Neural progenitor cell (in vitro differentiated cells): ENCODE measurements around the gene CCDC33. TPM values are rescaled to one million over a fixed set of nuclear protein-coding genes. Genes with fewer than 3 reads are reported as not detected.

ENCODE experiments used
- DNase-seq: peaks from one replicate; pipeline ENCODE4 v3.0.0-alpha.2; 2016; ENCODE audit warnings: low spot score
- H2AFZ ChIP-seq: fragments of 200-600 bp; sonication (generic); replicated peaks from 2 replicates; pipeline ENCODE4 v1.6.1; 2016; ENCODE audit warnings: antibody characterized with exemption
- H3F3A ChIP-seq: fragments of 200-600 bp; sonication (generic); 2 replicates; pipeline ENCODE4 v1.6.1; 2016; ENCODE audit warnings: antibody characterized with exemption, low read depth
- H3K27ac ChIP-seq: fragments of 200-600 bp; sonication (generic); 2 replicates; pipeline ENCODE4 v1.5.1; 2016; ENCODE audit warnings: mild to moderate bottlenecking
- H3K27me3 ChIP-seq: fragments of 200-600 bp; sonication (generic); 2 replicates; pipeline ENCODE4 v1.6.1; 2016; ENCODE audit warnings: mild to moderate bottlenecking, moderate library complexity
- H3K36me3 ChIP-seq: fragments of 200-600 bp; sonication (generic); 2 replicates; pipeline ENCODE4 v1.5.1; 2016
- H3K4me1 ChIP-seq: fragments of 200-600 bp; sonication (generic); 2 replicates; pipeline ENCODE4 v1.6.1; 2016; ENCODE audit warnings: mixed run types
- H3K4me2 ChIP-seq: fragments of 200-600 bp; sonication (generic); 2 replicates; pipeline ENCODE4 v1.6.1; 2016
- H3K4me3 ChIP-seq: fragments of 200-600 bp; sonication (generic); 2 replicates; pipeline ENCODE4 v1.5.1; 2016
- H3K79me2 ChIP-seq: fragments of 200-600 bp; sonication (generic); 2 replicates; pipeline ENCODE4 v1.6.1; 2016; ENCODE audit warnings: low read depth
- H3K9ac ChIP-seq: fragments of 200-600 bp; sonication (generic); 2 replicates; pipeline ENCODE4 v1.6.1; 2016
- H3K9me3 ChIP-seq: fragments of 200-600 bp; sonication (generic); 2 replicates; pipeline ENCODE4 v1.5.1; 2016; ENCODE audit warnings: low read depth
- H4K20me1 ChIP-seq: fragments of 200-600 bp; sonication (generic); 2 replicates; pipeline ENCODE4 v1.6.1; 2016; ENCODE audit warnings: low read depth
- H3K27ac Mint-ChIP-seq: 3 replicates; pipeline ENCODE4 v1.8.0; 2021; ENCODE audit warnings: mixed read lengths
- H3K27me3 Mint-ChIP-seq: 2 replicates; pipeline ENCODE4 v1.8.0; 2022; ENCODE audit warnings: low read depth, mild to moderate bottlenecking, inconsistent platforms, moderate library complexity, mixed read lengths; ENCODE audit not compliant: insufficient read depth
- H3K36me3 Mint-ChIP-seq: 3 replicates; pipeline ENCODE4 v1.8.0; 2021; ENCODE audit warnings: mixed read lengths
- H3K4me1 Mint-ChIP-seq: 3 replicates; pipeline ENCODE4 v1.8.0; 2021; ENCODE audit warnings: mixed read lengths
- H3K4me3 Mint-ChIP-seq: 3 replicates; pipeline ENCODE4 v1.8.0; 2021; ENCODE audit warnings: mild to moderate bottlenecking, moderate library complexity, mixed read lengths
- H3K9me3 Mint-ChIP-seq: 3 replicates; pipeline ENCODE4 v1.8.0; 2020; ENCODE audit warnings: mixed read lengths
- EZH2 ChIP-seq: fragments of 200-600 bp; sonication (generic); IDR thresholded peaks from 2 replicates; pipeline ENCODE4 v1.6.1; 2017; ENCODE audit warnings: antibody characterized with exemption, mild to moderate bottlenecking, moderate library complexity
- EZH2phosphoT487 ChIP-seq: fragments of 200-600 bp; sonication (generic); IDR thresholded peaks from 2 replicates; pipeline ENCODE4 v1.6.1; 2017; ENCODE audit warnings: antibody characterized with exemption
- total RNA-seq: library from RNA; depleted of rRNA; stranded (reverse); fragments of >200 nt; gene quantifications from 2 replicates; pipeline ENCODE4 v1.2.3, GENCODE V29; 2015; ENCODE audit warnings: low replicate concordance
- TF ChIP-seq, protein P1 (sequence below): fragments of 200-600 bp; sonication (generic); IDR thresholded peaks from 2 replicates; pipeline ENCODE4 v1.5.1; 2017; ENCODE audit warnings: antibody characterized with exemption, mild to moderate bottlenecking

The CCDC33 gene
- total RNA-seq, 1 donor from 2014 or later, result not detected

DNA sequence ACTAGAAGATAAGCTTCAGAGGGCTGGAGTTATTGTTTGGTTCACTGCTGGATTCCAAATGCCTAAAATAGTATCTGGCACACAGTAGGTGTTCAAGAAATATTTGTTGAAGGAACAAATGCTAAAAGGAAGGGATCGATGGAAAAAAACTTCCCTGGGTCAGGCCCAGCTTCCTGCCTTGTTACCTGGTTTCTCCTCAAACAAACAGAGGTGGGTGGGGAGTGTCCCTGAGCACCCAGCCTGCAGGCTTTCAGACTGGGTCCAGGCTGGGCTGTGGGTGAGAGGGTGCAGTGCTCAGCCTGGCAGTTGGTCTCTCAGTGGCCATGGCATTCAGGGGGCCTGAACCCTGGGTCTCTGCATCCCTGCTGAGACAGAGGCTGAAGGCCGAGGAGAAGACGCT lies 19.2 kb upstream of the CCDC33 start:
- H3K36me3 Mint-ChIP-seq, result no peaks in the 10 kb centered on the region
- Histone ChIP-seq H4K20me1 (no peaks in the 10 kb centered on the region), H3K79me2 (no peaks in the 10 kb centered on the region), H3K27me3 (peaks cover 20% of the 10 kb centered on the region), H3K27ac (no peak overlapping the region), H3K4me3 (no peak overlapping the region), H3K9ac (no peak overlapping the region), H3K36me3 (no peaks in the 10 kb centered on the region), H3K9me3 (no peaks in the 10 kb centered on the region), H3K4me2 (no peak overlapping the region), H2AFZ (no peak overlapping the region), H3F3A (peaks cover 57% of the 10 kb centered on the region), H3K4me1 (peaks cover 64% of the 10 kb centered on the region)
- peaks cover 21% of the 10 kb centered on the region for H3K27me3 Mint-ChIP-seq
- H3K4me3 Mint-ChIP-seq, result no peak overlapping the region
- H3K9me3 Mint-ChIP-seq, result no peaks in the 10 kb centered on the region
- H3K27ac Mint-ChIP-seq, result peak overlapping the region; percentile 93
- peaks cover 72% of the 10 kb centered on the region for H3K4me1 Mint-ChIP-seq
- no peak for DNase-seq
- TF ChIP-seq EZH2 (no peak), EZH2phosphoT487 (no peak)
- TF ChIP-seq, protein P1, sequence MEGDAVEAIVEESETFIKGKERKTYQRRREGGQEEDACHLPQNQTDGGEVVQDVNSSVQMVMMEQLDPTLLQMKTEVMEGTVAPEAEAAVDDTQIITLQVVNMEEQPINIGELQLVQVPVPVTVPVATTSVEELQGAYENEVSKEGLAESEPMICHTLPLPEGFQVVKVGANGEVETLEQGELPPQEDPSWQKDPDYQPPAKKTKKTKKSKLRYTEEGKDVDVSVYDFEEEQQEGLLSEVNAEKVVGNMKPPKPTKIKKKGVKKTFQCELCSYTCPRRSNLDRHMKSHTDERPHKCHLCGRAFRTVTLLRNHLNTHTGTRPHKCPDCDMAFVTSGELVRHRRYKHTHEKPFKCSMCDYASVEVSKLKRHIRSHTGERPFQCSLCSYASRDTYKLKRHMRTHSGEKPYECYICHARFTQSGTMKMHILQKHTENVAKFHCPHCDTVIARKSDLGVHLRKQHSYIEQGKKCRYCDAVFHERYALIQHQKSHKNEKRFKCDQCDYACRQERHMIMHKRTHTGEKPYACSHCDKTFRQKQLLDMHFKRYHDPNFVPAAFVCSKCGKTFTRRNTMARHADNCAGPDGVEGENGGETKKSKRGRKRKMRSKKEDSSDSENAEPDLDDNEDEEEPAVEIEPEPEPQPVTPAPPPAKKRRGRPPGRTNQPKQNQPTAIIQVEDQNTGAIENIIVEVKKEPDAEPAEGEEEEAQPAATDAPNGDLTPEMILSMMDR, result no peak

DNA sequence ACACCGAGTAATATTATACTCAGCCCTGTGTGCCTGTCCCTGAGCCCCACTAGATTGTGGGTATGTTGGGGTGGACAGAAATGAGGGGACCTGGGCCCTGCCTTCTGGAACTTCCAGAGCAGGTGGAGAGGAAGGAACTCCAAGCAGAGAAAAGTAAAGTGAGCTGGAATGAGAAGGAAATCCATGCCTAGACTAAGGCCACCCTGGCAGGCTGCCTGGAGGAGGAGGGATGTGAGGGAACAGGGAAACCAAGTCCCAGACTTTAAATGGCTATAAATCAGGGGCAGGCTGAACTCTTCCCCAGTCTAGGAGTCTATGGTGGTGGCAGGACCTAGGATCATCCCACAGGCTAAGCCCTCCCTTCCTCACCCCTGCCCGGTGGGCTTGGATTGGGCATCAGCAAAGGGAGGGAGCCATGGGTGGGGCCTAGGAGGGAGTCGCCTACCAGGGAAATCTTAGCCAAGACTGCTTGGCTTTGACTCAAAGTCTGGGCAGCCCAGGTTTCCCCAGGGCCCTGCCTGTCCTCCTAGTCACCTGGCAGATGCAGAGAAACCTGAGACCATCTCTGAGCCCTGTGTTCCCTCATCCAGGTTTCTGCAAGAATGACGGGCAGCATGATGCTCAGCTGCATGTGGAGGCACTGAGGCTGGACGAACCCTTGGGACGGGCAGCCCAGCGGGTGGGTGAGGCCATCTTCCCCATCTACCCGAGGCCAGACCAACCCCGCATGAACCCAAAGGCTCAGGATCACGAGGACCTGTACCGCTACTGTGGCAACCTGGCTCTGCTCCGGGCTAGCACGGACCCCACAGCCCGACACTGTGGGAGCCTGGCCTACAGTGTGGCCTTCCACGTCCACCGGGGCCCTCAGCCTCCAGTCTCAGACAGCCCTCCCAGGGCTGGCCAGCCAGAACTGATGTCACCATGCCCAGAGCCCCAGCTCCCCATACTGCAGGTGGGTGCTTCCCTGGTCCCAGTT lies 17.9 kb upstream of the CCDC33 start:
- no peaks in the 10 kb centered on the region for H3K9me3 Mint-ChIP-seq
- Histone ChIP-seq H2AFZ (no peak overlapping the region), H3K4me3 (no peak overlapping the region), H3K79me2 (no peaks in the 10 kb centered on the region), H4K20me1 (no peaks in the 10 kb centered on the region), H3K36me3 (no peaks in the 10 kb centered on the region), H3K4me2 (no peak overlapping the region), H3K9me3 (no peaks in the 10 kb centered on the region), H3K27ac (no peak overlapping the region), H3F3A (peaks cover 57% of the 10 kb centered on the region), H3K27me3 (peaks cover 32% of the 10 kb centered on the region), H3K9ac (no peak overlapping the region), H3K4me1 (peaks cover 64% of the 10 kb centered on the region)
- DNase-seq, result no peak
- TF ChIP-seq EZH2 (no peak), EZH2phosphoT487 (no peak)
- TF ChIP-seq, protein P1, result no peak
- H3K4me3 Mint-ChIP-seq, result no peak overlapping the region
- peaks cover 22% of the 10 kb centered on the region for H3K27me3 Mint-ChIP-seq
- peaks cover 73% of the 10 kb centered on the region for H3K4me1 Mint-ChIP-seq
- peak overlapping the region; percentile 35 for H3K27ac Mint-ChIP-seq
- H3K36me3 Mint-ChIP-seq, result no peaks in the 10 kb centered on the region

DNA sequence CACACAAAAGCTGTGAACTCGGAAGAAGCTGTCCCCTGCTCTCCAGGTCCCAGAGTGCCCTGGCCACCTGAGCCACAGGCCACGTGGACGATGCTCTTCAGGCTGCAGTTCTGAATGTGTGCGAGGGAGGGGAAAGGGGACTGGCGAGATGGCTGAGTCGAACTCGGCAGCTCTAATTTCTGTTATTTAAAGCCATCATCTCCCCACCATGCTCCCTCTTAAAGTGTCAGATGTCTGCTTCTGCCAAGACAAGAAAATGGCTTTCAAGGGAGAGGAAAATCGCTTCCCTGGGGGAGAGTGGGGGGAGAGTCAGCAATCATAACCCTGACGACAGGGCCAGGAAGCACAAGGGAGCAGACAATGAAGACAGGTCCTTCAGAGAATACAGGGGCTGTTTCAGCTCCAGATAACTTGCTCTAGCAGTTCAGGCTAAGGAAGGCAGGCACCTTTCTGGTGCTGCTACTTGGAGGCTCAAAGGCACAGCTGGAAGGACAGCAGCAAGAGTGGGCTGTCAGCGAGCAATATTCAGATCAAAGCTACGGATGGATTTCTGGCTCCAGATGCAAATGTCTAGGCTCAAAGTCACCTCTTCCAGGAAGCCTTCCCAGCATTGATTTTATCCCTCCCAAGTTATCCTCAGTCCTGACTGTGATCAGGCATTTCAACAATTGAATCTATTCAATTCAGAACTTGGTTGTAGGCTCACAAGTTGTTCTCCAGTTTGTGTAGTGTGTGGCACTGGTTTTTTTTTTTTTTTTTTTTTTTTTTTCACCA lies 15.5 kb upstream of the CCDC33 start:
- no peaks in the 10 kb centered on the region for H3K36me3 ChIP-seq
- peaks cover 53% of the 10 kb centered on the region for H3K4me1 ChIP-seq
- H3K4me3 ChIP-seq, result no peak overlapping the region
- H2AFZ ChIP-seq, result no peak overlapping the region
- H3K9ac ChIP-seq, result no peak overlapping the region
- no peak for DNase-seq
- peaks cover 39% of the 10 kb centered on the region for H3K27me3 ChIP-seq
- no peaks in the 10 kb centered on the region for H3K79me2 ChIP-seq
- no peak for TF ChIP-seq EZH2
- TF ChIP-seq EZH2phosphoT487, result no peak
- TF ChIP-seq, protein P1, result no peak
- no peaks in the 10 kb centered on the region for H3K9me3 Mint-ChIP-seq
- no peaks in the 10 kb centered on the region for H4K20me1 ChIP-seq
- no peak overlapping the region for H3K27ac ChIP-seq
- H3K4me1 Mint-ChIP-seq, result peaks cover 72% of the 10 kb centered on the region
- H3K9me3 ChIP-seq, result no peaks in the 10 kb centered on the region
- peak overlapping the region; percentile 55 for H3K4me3 Mint-ChIP-seq
- H3F3A ChIP-seq, result peaks cover 49% of the 10 kb centered on the region
- H3K27ac Mint-ChIP-seq, result peak overlapping the region; percentile 46
- peaks cover 32% of the 10 kb centered on the region for H3K27me3 Mint-ChIP-seq
- no peak overlapping the region for H3K4me2 ChIP-seq
- H3K36me3 Mint-ChIP-seq, result no peaks in the 10 kb centered on the region
